Body of pancreas (tissue), 4 donors: ENCODE data around the gene RNF5. TPM values are rescaled to one million over a fixed set of nuclear protein-coding genes. Genes with fewer than 3 reads are reported as not detected.
A peak's percentile ranks its signal among the peaks of the same experiment; 100 is the strongest.
"Not testable (repeated sequence)": the region's sequence is repeated elsewhere in the genome, so short reads cannot be mapped to it uniquely, and the experiment has no call there.

Experiments used
- ATAC-seq: fragments of 150-250 bp; one replicate; pipeline ENCODE4 v1.9.1; 2016
- DNase-seq, 4 donors: peaks; one replicate each; pipeline ENCODE4 v3.0.0-alpha.2; 2019
- H3K27ac ChIP-seq, 4 donors: fragments of 200-600 bp; sonication (generic); 1 replicate in 3 of 4; 2 replicates in 1 of 4; pipeline versions ENCODE4 v1.5.1 to v1.6.1; 2016 to 2019; ENCODE audit warnings: mild to moderate bottlenecking in 1 of 4, mixed read lengths in 1 of 4, moderate library complexity in 1 of 4
- H3K27me3 ChIP-seq, 2 donors: fragments of 200-600 bp; sonication (generic); one replicate each; pipeline ENCODE4 v1.6.0; 2016; ENCODE audit warnings: mild to moderate bottlenecking in 1 of 2
- H3K36me3 ChIP-seq, 2 donors: fragments of 200-600 bp; sonication (generic); replicated peaks in 1 of 2; 2 replicates each; pipeline ENCODE4 v1.5.1; 2016; ENCODE audit warnings: low read depth in 2 of 2; ENCODE audit not compliant: insufficient read depth in 1 of 2
- H3K4me1 ChIP-seq: fragments of 200-600 bp; sonication (generic); one replicate; pipeline ENCODE4 v1.6.0; 2016
- H3K4me3 ChIP-seq, 2 donors: fragments of 200-600 bp; sonication (generic); 1 replicate in 1 of 2; 2 replicates in 1 of 2; pipeline ENCODE4 v1.5.1; 2016 to 2019
- H3K9me3 ChIP-seq, 3 donors: fragments of 200-600 bp; sonication (generic); 1 replicate in 2 of 3; 2 replicates in 1 of 3; pipeline ENCODE4 v1.5.1; 2016
- CTCF ChIP-seq, 7 experiments: fragments of 450-650 bp in 4 of 7; fragments of 200-600 bp in 3 of 7; sonication (generic) in 3 of 7; IDR thresholded peaks; one replicate each; pipeline ENCODE4 v1.5.1; 2016 to 2019; ENCODE audit warnings: antibody characterized with exemption in 7 of 7
- POLR2A ChIP-seq, 3 donors: fragments of 450-650 bp; IDR thresholded peaks; one replicate each; pipeline ENCODE4 v1.6.1; 2016; ENCODE audit warnings: antibody characterized with exemption in 3 of 3, mild to moderate bottlenecking in 2 of 3
- WGBS, 2 donors: methylation state at CpG; one replicate each; pipeline ENCODE4 v1.1.5; 2017; 5-methylcytosine and 5-hydroxymethylcytosine counted together
- intact Hi-C: fragments of 100-400 bp; cut with DNase I; formaldehyde crosslinking; loops from one replicate; pipeline ENCODE4 v1.15.1; 2023
- total RNA-seq, 2 donors: library from RNA; depleted of rRNA; stranded (reverse); fragments of >200 nt; gene quantifications; one replicate each; pipeline ENCODE4 v1.1.0, GENCODE V29; 2016

The RNF5 gene
- total RNA-seq, 2 donors from 2014 or later, result 34.0 to 62.0 TPM

GRCh38 chr6:32191696-32192607 lies 13.7 kb downstream of the RNF5 start:
- H3K27ac ChIP-seq, result peak overlapping the region in 3 of 4 donors; percentile 1 to 88 (median 86)
- no peaks in the 10 kb centered on the region for H3K36me3 ChIP-seq
- no peak for TF ChIP-seq CTCF (IDR thresholded peaks at IDR 0.05)
- TF ChIP-seq POLR2A (IDR thresholded peaks at IDR 0.05), result no peak
- peaks cover 37% of the 10 kb centered on the region for H3K4me1 ChIP-seq
- intact Hi-C loops, result no loop called here
- H3K4me3 ChIP-seq, result no peak overlapping the region
- no peaks in the 10 kb centered on the region for H3K9me3 ChIP-seq
- 53 to 69% methylated on average over 15 of the region's 15 CpGs for WGBS, 2 donors
- ATAC-seq, result no peak
- DNase-seq, result peak in 1 of 4 donors; percentile 10
- no peaks in the 10 kb centered on the region for H3K27me3 ChIP-seq

- intact Hi-C loops, result no loop called here
- Histone ChIP-seq H3K27ac (peak within 1 kb of the TSS in 3 of 4 donors; percentile 1 to 88 (median 86)), H3K4me1 (peaks cover 42% of the 10 kb centered on the region), H3K4me3 (no peak within 1 kb of the TSS), H3K27me3 (no peaks in the 10 kb centered on the region), H3K9me3 (no peaks in the 10 kb centered on the region), H3K36me3 (no peaks in the 10 kb centered on the region)
- ATAC-seq (no peak), DNase-seq (peak in 1 of 4 donors; percentile 50)
- 29 to 66% methylated on average over 2 to 5 of the region's 5 CpGs for WGBS, 2 donors
- TF ChIP-seq POLR2A (IDR thresholded peaks at IDR 0.05), result peak in 1 of 3 donors; percentile 32
- no peak for TF ChIP-seq CTCF (IDR thresholded peaks at IDR 0.05)
Measured at GRCh38 chr6:32192608-32193039, 14.4 kb downstream of the RNF5 start, which contains the start of gene GPSM3. TSS of gene GPSM3 (minus strand) at chr6:32192643. CDS start at chr6:32192513, 130 bp downstream.

GRCh38 chr6:32193096-32193495 lies 14.9 kb downstream of the RNF5 start:
- H3K4me1 ChIP-seq, result peaks cover 42% of the 10 kb centered on the region

GRCh38 chr6:32194388-32194787 lies 16.2 kb downstream of the RNF5 start:
- intact Hi-C loops, result no loop called here
- Histone ChIP-seq H3K36me3 (no peaks in the 10 kb centered on the region), H3K4me3 (no peak overlapping the region), H3K27ac (peak overlapping the region in 3 of 4 donors; percentile 74 to 100 (median 100)), H3K9me3 (no peaks in the 10 kb centered on the region), H3K4me1 (peaks cover 29% of the 10 kb centered on the region), H3K27me3 (no peaks in the 10 kb centered on the region)
- ATAC-seq (no peak), DNase-seq (no peak)
- TF ChIP-seq CTCF (IDR thresholded peaks at IDR 0.05) (no peak), POLR2A (IDR thresholded peaks at IDR 0.05) (no peak)
- 86 to 90% methylated on average over 4 of the region's 4 CpGs for WGBS, 2 donors

More at GRCh38 chr6:32193096-32193495, 14.9 kb downstream of the RNF5 start:
- H3K36me3 ChIP-seq, H3K9me3 ChIP-seq, H3K4me3 ChIP-seq, ATAC-seq, intact Hi-C loops, DNase-seq, H3K27me3 ChIP-seq: not testable (repeated sequence)
- 66 to 77% methylated on average over 13 of the region's 13 CpGs for WGBS, 2 donors
- peak overlapping the region in 3 of 4 donors; percentile 1 to 88 (median 24) for H3K27ac ChIP-seq

- Histone ChIP-seq H3K4me3 (no peak overlapping the region), H3K9me3 (no peaks in the 10 kb centered on the region), H3K4me1 (peaks cover 28% of the 10 kb centered on the region), H3K27me3 (no peaks in the 10 kb centered on the region), H3K27ac (peak overlapping the region; percentile 74 to 100 (median 88)), H3K36me3 (no peaks in the 10 kb centered on the region)
- WGBS, 2 donors, result 15 to 18% methylated on average over 13 to 15 of the region's 15 CpGs
- ATAC-seq (no peak), DNase-seq (peak in 3 of 4 donors; percentile 41 to 54 (median 51))
- TF ChIP-seq POLR2A (IDR thresholded peaks at IDR 0.05) (no peak), CTCF (IDR thresholded peaks at IDR 0.05) (peak in 4 of 7 experiments; percentile 47 to 56 (median 52))
- intact Hi-C loops, result no loop called here
Measured at GRCh38 chr6:32194825-32195651, 16.8 kb downstream of the RNF5 start.
